Activated CD8-positive, alpha-beta memory T cell treated with anti-CD3 and anti-CD28 coated beads for 1 hour (primary cell): ENCODE results near the gene TSR3.
A peak's percentile ranks its signal among the peaks of the same experiment; 100 is the strongest.

Experiments used
- DNase-seq, 2 donors: peaks; one replicate each; pipeline ENCODE4 v3.0.0-alpha.2; 2020; ENCODE audit warnings: low read depth in 1 of 2; ENCODE audit errors: extremely low read depth in 1 of 2

Gene TSR3

DNA sequence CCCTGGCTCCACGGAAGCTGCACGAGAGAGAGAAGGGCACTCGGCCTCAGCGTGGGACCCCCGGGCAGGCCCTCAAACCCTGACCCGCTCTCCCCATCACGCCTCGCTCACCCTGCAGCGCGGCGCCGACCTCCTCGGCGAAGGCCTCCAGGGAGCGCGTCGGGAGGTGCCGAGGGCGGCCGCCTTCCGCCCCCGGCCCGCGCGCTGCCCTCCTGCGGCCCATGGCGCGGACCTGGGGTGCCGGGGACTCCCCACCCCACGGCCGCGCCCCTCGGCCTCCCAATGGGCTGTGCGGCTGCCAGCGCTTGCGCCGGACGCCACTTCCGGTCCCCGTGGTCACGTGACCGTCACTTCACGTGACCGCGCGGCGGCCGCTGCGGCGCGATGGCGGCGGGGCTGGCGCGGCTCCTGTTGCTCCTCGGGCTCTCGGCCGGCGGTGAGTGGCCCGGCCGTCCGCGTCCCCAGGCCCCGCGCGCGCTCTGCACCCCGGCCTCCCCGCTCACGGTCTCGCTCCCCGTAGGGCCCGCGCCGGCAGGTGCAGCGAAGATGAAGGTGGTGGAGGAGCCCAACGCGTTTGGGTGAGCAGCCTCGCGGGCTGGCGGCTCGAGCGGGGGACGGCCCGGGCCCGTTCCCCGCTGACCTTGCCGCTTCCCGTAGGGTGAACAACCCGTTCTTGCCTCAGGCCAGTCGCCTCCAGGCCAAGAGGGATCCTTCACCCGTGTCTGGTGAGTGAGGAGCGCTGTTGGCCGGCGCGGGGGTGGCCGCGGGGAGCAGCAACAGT lies at the start of gene TSR3, which contains the start of gene GNPTG:
Gene TSR3 (minus strand): TSS at position 297 of the 781 bp plus-strand sequence. CDS start 74 bp downstream, at position 223.
Gene GNPTG (plus strand): TSS at position 350 of the 781 bp plus-strand sequence. CDS start 35 bp downstream, at position 385.
- peak; percentile 46 to 79 for DNase-seq

- DNase-seq: no peak
Observed at GRCh38 chr16:1401061-1401757, 49.5 kb upstream of the TSR3 start.

- DNase-seq: no peak
Observed at GRCh38 chr16:1398826-1399581, 47.3 kb upstream of the TSR3 start.

GRCh38 chr16:1398351-1398750 lies 46.7 kb upstream of the TSR3 start:
- no peak for DNase-seq

DNA sequence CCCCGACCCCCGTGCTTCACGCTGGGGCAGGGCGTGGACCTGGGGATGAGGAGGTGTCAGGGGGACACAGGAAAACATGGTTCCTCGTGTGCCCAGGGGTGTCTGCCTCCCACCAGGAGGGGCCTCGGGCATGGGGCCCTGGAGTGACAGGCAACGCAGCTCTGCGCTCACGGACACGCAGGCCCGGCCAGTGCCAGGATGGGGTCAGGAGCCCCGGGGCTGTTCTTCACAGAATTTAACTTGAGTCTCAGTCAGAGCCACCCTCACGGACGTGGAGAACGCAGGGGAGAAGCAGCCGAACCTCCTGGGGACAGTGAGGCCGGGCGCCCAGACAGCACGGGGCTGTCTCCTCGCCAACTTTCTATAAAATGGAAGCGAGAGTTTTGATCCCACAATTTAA lies 46.1 kb upstream of the TSR3 start:
- no peak for DNase-seq

GRCh38 chr16:1395444-1396031 lies 43.9 kb upstream of the TSR3 start:
- DNase-seq: no peak

DNA sequence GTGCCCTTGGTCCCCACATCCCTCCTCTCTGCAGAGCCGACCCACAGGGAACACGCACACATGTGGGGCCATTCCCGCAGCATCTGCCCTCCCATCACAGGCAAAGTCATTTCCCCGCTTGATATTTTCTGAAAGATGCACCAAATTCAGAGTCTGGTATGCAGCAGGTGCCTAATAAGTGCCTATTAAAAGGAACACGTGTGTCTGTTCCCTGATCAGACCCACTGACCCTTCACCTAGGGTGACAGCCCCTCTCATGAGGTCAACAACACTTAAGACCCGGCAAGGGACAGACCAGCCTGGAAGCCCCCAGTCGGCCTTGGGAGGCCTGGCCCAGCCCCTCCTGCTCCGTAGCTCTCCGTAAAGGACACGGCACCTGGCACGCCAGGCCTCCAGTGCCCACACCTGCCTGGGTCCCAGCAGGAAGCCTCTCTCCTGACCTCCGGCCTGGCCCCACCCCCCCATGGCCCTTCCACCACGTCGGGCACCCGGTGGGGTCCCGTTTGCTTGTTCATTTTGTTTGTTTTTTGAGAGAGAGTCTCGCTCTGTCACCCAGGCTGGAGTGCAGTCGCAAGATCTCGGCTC lies 42.8 kb upstream of the TSR3 start:
- DNase-seq: no peak

GRCh38 chr16:1393613-1394176 lies 42.0 kb upstream of the TSR3 start:
- no peak for DNase-seq

DNA sequence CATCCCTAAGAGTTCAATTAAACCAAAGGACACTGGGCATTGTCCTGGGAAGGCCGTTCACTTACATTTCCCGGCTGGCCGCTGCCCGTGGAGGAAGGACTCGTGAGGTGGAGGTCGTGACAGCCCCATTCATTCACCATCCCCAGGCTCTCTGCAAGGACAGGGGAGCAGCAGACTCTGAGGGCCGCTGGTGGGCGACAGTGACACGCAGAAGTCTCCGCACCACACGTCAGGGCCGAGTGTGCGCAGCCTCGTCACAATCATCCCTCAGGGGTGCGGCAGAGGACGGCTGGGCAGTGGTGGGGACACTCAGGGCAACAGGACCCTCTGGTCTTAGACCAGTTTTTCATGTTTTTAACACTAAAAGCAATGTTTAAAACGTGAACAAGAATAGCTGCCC lies 41.1 kb upstream of the TSR3 start:
- DNase-seq: no peak

DNA sequence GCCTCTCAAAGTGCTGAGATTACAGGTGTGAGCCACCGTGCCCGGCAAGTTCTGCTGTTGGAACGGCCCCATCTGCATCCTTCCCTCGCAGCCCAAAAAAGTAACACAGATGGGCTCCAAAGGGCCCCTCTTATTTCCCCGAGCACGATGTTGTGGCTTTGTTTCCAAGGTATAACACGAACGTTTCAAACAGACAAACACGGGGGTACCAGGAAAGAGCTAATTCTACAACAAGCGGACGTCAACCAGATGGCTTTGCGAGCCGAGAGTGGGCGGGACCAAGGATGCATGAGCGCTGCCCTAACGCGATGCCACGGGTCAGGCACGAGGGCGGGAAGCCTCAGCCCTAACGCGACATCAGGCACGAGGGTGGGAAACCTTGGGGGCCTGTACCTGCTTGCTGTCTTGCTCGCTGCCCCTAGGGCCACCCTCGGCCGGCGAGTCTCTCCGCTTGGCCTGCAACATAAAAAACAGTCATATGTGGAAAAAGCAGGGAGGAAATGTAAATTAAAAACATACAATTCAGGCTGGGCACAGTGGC lies 38.6 kb upstream of the TSR3 start:
- no peak for DNase-seq

- DNase-seq: no peak
Observed at GRCh38 chr16:1389762-1390161, 38.1 kb upstream of the TSR3 start.

GRCh38 chr16:1387331-1387730 lies 35.7 kb upstream of the TSR3 start:
- no peak for DNase-seq

DNA sequence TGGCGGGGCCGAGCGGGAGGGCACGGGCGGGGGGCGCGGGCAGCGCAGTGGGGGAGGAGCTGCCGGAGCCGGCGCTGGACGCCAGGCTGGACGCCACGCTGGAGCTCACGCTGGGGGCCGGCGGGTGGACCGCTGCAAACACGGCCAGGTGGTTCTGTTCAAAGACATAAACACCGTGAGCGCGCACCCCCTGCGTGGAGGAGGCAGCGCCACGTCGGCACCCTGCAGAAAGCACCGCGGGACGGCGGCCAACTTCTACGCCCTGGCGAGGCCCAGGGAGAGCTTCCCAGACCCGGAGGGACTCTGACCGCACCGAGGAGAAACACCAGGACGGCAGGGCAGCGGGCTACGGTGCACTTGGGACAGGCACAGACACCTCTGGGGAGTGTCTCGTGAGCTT lies 33.6 kb upstream of the TSR3 start:
- DNase-seq: no peak

DNA sequence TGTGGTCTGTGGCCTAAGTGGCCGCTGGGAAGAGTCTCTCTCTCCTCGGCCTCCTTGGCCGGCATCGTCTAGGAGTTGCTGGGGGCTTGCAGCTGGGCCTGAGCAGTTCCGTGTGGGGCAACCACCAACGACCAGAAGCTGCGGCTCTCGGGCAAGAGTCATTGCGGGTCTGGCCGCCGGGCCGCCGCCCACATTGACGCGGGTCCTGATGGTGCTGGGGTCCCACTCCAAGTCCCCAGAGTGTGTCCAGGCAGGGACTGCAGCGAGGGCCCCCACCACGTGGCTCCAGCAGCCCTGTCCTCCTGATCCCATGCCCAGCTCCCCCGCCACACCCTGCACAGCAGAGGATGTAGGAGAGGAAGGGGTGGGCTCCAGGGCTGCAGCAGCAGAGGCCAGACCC lies 31.9 kb upstream of the TSR3 start:
- DNase-seq: no peak

- DNase-seq: no peak
Observed at GRCh38 chr16:1381612-1382406, 30.1 kb upstream of the TSR3 start.

GRCh38 chr16:1380195-1380594 lies 28.5 kb upstream of the TSR3 start:
- no peak for DNase-seq

- peak in 1 of 2 donors; percentile 58 for DNase-seq
Observed at GRCh38 chr16:1379304-1380076, 27.8 kb upstream of the TSR3 start.

DNA sequence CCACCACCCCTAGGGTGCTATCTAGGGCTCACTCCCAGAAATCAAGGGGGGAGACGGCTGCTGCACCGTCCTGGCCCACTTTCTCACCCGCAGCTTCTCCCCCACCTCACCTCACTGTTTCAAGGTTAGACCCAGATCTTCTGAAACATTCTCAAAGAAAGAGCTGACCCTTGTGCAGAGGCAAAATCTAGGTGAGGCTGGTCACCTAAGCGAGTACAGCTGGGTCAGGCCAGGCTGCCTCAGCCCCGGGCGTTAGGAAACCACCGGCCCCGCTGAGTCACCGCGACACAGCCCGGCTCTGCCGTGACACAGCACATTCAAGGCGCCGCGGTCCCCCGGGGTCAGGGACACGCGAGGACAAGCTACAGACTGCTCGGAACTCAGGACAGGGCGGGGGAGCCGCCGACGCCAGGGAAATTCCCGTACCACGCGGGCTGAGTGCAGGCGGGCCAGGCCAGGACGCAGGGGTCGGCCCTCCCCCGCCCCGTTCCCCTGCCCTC lies 27.2 kb upstream of the TSR3 start:
- peak in 1 of 2 donors; percentile 17 for DNase-seq
